A673 (cell line): ENCODE measurements around the gene POLD2.

Experiments used
- CTCF ChIP-seq: fragments of 300-800, 200-600 bp; sonication (generic); conservative IDR thresholded peaks from 2 replicates; pipeline ENCODE4 v1.5.1; 2017; ENCODE audit warnings: low read depth, mild to moderate bottlenecking, antibody characterized with exemption, low read length, moderate library complexity, mixed read lengths
- EZH2 ChIP-seq: fragments of 200-600 bp; sonication (generic); IDR thresholded peaks from 2 replicates; pipeline ENCODE4 v1.6.1; 2017; ENCODE audit warnings: borderline replicate concordance, low read depth, mild to moderate bottlenecking, mixed read lengths, antibody characterized with exemption, low read length; ENCODE audit not compliant: poor library complexity, severe bottlenecking

GRCh38 chr7:44080118-44080517 lies 43.2 kb downstream of the POLD2 start:
- TF ChIP-seq CTCF, result no peak
- no peak for TF ChIP-seq EZH2
